Stimulated activated effector memory CD8-positive, alpha-beta T cell treated with anti-CD3 and anti-CD28 coated beads, Interleukin-12 subunit alpha, Interleukin-12 subunit beta, amount 100 ng/mL, for 72 hours (primary cell): ENCODE data around the gene SLC7A9.
"Not testable (repeated sequence)": the region's sequence is repeated elsewhere in the genome, so short reads cannot be mapped to it uniquely, and the experiment has no call there.

Experiments
- ATAC-seq: fragments of 150-1000 bp; cut with Tn5 transposase; 2 replicates; pipeline ENCODE4 v1.10.0; 2021
- DNase-seq, 2 donors: peaks; one replicate each; pipeline ENCODE4 v3.0.0; 2021 to 2022; ENCODE audit warnings: low spot score in 2 of 2
- H3K27ac Mint-ChIP-seq: one replicate; pipeline ENCODE4 v1.8.0; 2022; ENCODE audit warnings: mild to moderate bottlenecking, mixed read lengths
- H3K36me3 Mint-ChIP-seq: one replicate; pipeline ENCODE4 v1.8.0; 2022; ENCODE audit warnings: mild to moderate bottlenecking, mixed read lengths
- H3K4me1 Mint-ChIP-seq: one replicate; pipeline ENCODE4 v1.8.0; 2022; ENCODE audit warnings: mixed read lengths
- H3K4me3 Mint-ChIP-seq: one replicate; pipeline ENCODE4 v1.8.0; 2022; ENCODE audit warnings: mild to moderate bottlenecking, mixed read lengths
- H3K9me3 Mint-ChIP-seq: one replicate; pipeline ENCODE4 v1.8.0; 2022; ENCODE audit warnings: mixed read lengths

Gene SLC7A9

DNA sequence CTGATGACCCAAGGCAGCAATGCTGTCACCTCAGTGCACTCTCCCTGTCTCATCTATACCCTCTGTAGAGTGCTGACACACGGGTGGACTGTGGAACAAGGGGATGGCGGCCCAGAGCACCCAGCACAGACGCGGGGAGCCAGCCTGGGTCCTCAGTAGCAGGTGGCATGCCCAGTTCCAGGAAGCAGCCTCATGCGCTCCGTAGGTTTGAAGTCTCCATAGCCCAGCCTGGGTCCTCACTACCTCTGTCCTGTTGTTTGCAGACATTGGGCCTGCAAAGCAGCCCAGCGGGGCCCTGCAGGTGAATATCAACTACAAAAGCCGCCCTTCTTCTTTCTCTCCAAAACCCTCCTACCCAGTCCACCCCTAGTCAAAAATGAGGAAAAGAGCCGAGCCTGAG, 5.0 kb upstream of the SLC7A9 start:
- no peak for ATAC-seq
- Mint-ChIP-seq H3K4me1 (no peaks in the 10 kb centered on the region), H3K4me3 (no peak overlapping the region), H3K36me3 (no peaks in the 10 kb centered on the region), H3K9me3 (no peaks in the 10 kb centered on the region), H3K27ac (no peak overlapping the region)
- DNase-seq, result no peak

DNA sequence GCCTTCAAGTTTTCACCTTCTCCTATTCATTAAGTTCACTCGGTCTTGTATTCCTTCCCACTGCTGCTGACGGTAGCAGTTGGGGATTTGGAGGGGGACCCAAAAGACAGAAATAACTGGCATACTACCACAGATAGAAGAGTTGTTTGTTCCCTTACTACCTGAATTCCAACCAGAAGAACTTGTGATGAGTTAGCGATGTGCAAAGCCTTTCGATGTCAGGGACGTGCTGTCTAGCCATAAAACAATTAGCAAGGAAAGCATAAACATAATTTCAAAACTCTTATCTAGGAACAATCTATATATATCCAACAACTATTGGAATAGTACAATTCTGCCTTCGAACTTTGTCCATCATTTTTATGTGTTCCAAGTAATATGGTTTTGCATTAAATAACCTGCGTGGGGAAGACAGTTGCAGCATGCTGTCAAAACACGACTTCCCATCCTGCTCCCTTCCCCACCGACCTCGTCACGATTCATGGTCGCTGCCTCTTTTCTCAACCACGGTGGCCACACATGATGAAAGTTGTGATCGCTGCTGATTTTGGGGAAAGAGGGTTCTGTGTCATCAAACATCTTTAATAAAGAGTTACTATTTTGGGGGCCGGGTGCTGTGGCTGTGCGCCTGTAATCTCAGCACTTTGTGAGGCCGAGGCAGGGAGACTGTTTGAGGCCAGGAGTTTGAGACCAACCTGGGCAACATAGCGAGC, 3.8 kb upstream of the SLC7A9 start:
- H3K4me3 Mint-ChIP-seq, result no peak overlapping the region
- no peaks in the 10 kb centered on the region for H3K36me3 Mint-ChIP-seq
- H3K4me1 Mint-ChIP-seq, result no peaks in the 10 kb centered on the region
- H3K27ac Mint-ChIP-seq, result no peak overlapping the region
- ATAC-seq (no peak), DNase-seq (no peak)
- H3K9me3 Mint-ChIP-seq, result no peaks in the 10 kb centered on the region

DNA sequence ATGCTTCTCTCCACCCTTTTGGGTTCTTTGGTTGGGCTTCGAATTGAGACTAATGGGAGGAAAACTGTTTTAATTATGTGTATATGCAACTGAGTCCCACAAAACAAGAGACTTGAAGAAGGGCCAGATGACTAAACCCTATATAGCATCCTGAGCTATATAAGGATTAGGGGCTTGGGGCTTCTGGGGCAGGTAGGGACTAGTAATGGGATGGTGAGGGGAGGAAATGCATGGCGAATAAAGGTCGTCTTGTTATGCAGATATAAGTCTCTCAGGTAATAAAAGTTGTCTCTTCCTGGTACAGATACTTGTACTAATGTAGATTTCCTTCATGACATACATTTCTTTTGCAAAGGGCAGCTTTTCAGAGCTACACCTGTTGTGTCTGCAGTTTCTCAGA, 2.8 kb upstream of the SLC7A9 start:
- no peak for DNase-seq
- H3K4me1 Mint-ChIP-seq, result no peaks in the 10 kb centered on the region
- H3K27ac Mint-ChIP-seq, result no peak overlapping the region
- no peaks in the 10 kb centered on the region for H3K36me3 Mint-ChIP-seq
- H3K9me3 Mint-ChIP-seq, result no peaks in the 10 kb centered on the region
- H3K4me3 Mint-ChIP-seq, result no peak overlapping the region
- ATAC-seq, result no peak

DNA sequence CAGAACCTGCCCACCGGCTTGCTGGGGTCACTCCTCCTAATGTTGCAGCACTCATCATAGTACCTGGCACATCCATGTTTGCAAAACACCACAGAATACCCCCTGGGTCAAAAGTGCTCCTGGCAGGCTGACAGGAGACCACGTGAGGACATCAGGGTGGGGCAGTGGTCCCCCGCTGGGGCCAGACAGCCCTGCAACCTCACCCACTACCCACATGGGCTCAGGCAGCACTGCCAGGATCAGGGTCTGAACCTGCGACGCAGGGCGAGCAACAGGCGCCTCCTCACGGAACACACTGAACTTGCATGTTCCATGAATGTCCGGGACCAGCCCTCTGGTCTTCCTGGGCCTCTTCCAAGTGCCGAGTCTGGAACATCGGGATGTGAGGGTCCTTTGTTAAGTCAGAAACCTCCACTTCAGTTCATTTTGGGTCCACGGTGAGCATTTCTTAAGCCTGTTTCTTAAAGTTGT, 1.4 kb upstream of the SLC7A9 start:
- no peaks in the 10 kb centered on the region for H3K9me3 Mint-ChIP-seq
- no peak overlapping the region for H3K27ac Mint-ChIP-seq
- no peak overlapping the region for H3K4me3 Mint-ChIP-seq
- DNase-seq, result no peak
- no peaks in the 10 kb centered on the region for H3K36me3 Mint-ChIP-seq
- ATAC-seq, result no peak
- H3K4me1 Mint-ChIP-seq, result no peaks in the 10 kb centered on the region

DNA sequence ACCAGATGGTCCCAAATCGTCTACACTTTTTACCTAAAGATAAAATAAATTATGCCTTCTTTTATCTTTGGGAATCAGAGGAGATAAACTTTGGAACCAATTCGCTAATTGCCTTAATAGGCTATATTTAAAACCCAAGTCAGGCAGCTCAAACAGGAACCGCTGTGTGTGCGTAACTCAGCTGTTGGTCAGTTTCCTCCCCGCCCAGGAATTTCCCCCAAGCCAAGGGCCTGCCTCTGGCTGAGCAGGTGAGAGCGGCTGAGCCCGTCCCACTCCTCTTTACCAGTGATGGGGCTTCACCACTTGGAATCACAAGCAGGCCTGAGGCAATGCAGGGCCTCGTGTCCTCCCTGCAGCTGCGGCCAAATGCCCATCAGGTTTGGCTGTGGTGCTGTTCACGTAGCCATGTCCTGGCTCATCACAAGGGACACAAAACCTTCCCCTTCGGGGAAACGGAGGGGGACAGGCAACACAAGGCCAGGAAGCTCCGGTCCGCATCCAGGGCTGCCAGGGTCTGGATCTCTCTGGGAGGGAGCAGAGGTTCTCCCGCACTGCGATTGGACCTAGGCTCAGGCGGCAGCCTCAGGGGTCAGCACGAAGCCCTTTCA, 503 bp upstream of the SLC7A9 start:
- Mint-ChIP-seq H3K9me3 (no peaks in the 10 kb centered on the region), H3K4me1 (no peaks in the 10 kb centered on the region)
- ATAC-seq, result no peak

DNA sequence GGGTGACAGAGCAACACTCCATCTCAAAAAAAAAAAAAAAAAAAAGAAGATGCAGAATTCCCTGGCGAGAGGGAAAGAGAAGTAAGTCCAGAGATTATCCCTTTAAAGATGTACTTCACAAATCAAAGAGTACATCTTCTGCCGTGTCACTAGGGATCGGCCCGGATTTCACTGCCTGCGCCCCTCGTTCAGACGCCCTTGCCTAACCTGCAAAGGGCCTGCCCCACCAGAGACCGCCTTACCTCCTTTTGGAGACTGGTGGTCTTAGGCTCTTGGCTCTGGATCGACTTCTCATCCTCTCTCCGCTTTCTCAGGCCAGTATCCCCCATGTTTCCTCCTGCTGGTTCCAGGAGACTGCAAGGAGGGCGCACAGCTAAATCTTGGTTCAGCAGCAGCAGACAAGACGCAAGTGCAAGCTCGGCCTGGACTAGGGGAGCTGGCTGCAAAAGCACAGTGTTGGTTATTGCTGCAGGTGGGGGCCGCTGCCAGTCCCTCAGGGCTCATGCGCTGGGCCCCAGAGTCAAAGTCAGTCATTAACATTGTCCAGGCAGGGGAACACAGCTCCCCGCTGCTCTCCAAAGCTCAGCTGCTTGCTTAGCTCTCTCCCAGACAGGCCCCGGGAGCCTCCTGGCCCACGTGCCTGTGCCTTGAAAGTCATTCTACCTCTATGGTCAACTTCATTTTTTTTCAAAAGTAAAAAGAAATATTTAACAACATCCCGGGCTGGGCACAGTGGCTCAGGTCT, 1.2 kb downstream of the SLC7A9 start:
- Mint-ChIP-seq H3K4me3 (no peak overlapping the region), H3K27ac (no peak overlapping the region), H3K9me3 (no peaks in the 10 kb centered on the region), H3K36me3 (no peaks in the 10 kb centered on the region), H3K4me1 (no peaks in the 10 kb centered on the region)
- no peak for DNase-seq
- no peak for ATAC-seq

More for the DNA sequence above, 503 bp upstream of the SLC7A9 start:
- no peaks in the 10 kb centered on the region for H3K36me3 Mint-ChIP-seq
- no peak overlapping the region for H3K4me3 Mint-ChIP-seq
- DNase-seq, result no peak
- H3K27ac Mint-ChIP-seq, result no peak overlapping the region

GRCh38 chr19:32867436-32867835, 2.1 kb downstream of the SLC7A9 start:
- ATAC-seq, H3K4me3 Mint-ChIP-seq, H3K27ac Mint-ChIP-seq, H3K9me3 Mint-ChIP-seq, H3K36me3 Mint-ChIP-seq, DNase-seq, H3K4me1 Mint-ChIP-seq: not testable (repeated sequence)

- ATAC-seq (no peak), DNase-seq (no peak)
- Mint-ChIP-seq H3K4me3 (no peak overlapping the region), H3K36me3 (no peaks in the 10 kb centered on the region), H3K9me3 (no peaks in the 10 kb centered on the region), H3K27ac (no peak overlapping the region), H3K4me1 (no peaks in the 10 kb centered on the region)
Observed at GRCh38 chr19:32866564-32867265, 2.9 kb downstream of the SLC7A9 start.

DNA sequence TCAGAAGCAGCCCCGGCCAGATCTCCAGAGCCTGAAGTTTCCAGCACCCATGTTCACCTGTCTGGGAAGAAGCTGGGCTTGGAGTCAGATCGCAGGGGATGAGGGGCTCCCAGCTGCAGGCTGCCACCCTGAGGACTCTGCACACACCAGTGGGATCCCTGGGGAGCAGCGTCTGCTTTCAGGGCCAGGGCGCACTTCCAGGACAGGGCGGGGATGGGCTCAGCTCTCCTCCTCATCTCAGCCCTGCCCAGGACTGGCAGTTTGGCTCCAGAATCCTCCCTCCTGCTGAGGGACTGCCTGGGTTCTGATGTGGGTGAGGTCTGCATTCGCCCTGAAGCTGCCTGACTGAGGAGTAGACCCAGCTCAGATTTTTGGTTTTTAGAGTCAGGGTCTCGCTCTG, 3.5 kb downstream of the SLC7A9 start:
- Mint-ChIP-seq H3K27ac (no peak overlapping the region), H3K4me1 (no peaks in the 10 kb centered on the region)
- DNase-seq, result no peak

GRCh38 chr19:32865326-32865725, 4.2 kb downstream of the SLC7A9 start:
- Mint-ChIP-seq H3K9me3 (no peaks in the 10 kb centered on the region), H3K4me1 (no peaks in the 10 kb centered on the region), H3K36me3 (no peaks in the 10 kb centered on the region), H3K27ac (no peak overlapping the region), H3K4me3 (no peak overlapping the region)
- no peak for ATAC-seq
- no peak for DNase-seq

More for the DNA sequence above, 3.5 kb downstream of the SLC7A9 start:
- no peaks in the 10 kb centered on the region for H3K9me3 Mint-ChIP-seq
- ATAC-seq, result no peak
- no peak overlapping the region for H3K4me3 Mint-ChIP-seq
- no peaks in the 10 kb centered on the region for H3K36me3 Mint-ChIP-seq

DNA sequence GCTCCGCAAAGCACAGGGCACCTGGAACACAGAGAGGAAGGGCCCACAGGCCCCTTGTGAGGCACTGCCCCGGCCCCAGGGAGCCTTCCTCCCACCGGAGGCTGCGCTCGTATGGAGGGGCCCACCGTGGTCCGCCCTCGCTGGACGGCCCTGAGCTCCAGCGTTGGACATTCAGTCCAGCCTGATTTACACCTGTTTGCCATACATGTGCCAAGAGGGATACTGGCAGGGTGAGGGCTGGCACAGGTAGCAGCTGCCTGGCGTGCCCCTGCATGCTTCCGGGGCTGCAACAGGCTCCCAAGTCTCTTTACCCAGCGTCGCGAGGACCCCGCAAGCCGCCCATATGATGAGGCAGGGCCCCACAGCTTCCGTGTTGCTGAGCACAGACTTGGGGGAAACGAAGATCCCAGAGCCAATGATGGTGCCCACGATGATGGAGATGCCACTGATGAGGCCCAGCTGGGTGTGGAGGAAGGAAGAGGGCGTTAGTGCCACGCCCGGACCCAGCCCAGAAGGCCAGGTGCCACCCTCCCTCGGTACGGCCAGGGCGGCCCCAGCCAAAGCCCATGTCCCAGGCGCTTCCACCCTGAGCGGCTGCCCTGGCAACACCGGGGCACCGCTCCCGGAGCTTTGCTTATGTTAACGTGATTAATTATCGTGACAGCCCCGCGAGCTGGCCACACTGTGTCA, 5.1 kb downstream of the SLC7A9 start:
- Mint-ChIP-seq H3K27ac (no peak overlapping the region), H3K4me1 (no peaks in the 10 kb centered on the region), H3K36me3 (no peaks in the 10 kb centered on the region), H3K9me3 (no peaks in the 10 kb centered on the region), H3K4me3 (no peak overlapping the region)
- DNase-seq, result no peak
- no peak for ATAC-seq

DNA sequence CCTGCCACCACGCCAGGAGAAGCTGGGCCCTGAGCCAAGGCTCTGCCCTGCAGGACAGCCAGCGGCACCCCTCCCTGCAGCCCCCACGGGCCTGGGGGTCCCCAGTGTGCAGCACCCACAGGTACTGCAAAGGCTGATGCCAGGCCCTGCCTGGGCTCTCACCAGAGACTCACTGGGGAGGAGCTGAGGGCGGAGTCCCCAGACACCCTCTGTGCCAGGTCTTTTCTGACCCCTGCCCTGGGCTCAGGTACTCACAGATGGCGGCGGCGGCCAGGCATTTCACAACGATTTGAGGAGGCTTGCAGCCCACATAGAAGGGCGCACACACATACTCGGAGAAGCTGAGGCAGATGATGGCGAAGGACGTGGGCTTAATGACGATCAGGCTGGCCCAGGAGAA, 5.7 kb downstream of the SLC7A9 start:
- H3K36me3 Mint-ChIP-seq, result no peaks in the 10 kb centered on the region
- ATAC-seq (no peak), DNase-seq (no peak)
- no peak overlapping the region for H3K27ac Mint-ChIP-seq
- H3K9me3 Mint-ChIP-seq, result no peaks in the 10 kb centered on the region
- H3K4me1 Mint-ChIP-seq, result no peaks in the 10 kb centered on the region
- no peak overlapping the region for H3K4me3 Mint-ChIP-seq

- Mint-ChIP-seq H3K27ac (no peak overlapping the region), H3K36me3 (no peaks in the 10 kb centered on the region), H3K9me3 (no peaks in the 10 kb centered on the region), H3K4me3 (no peak overlapping the region), H3K4me1 (no peaks in the 10 kb centered on the region)
- no peak for ATAC-seq
- DNase-seq, result no peak
Observed at GRCh38 chr19:32863301-32863700, 6.3 kb downstream of the SLC7A9 start.

DNA sequence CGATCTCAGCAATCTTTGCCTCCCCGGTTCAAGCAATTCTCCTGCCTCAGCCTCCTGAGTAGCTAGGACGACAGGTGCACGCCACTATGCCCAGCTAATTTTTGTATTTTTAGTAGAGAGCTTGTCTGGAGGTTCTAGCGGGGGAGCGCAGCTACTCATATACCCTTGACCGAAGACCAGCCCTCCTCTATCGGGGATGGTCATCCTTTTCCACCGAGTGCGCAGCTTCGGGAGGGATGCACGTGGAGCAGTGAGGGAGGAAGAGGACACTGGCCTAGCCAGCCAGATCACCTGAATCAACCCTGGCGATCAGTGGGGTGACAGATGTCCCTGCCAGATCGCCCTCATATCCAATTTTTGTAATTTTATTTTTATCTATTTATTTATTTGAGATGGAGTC, 6.8 kb downstream of the SLC7A9 start:
- no peaks in the 10 kb centered on the region for H3K36me3 Mint-ChIP-seq
- ATAC-seq, result no peak
- no peak for DNase-seq
- no peak overlapping the region for H3K27ac Mint-ChIP-seq
- H3K9me3 Mint-ChIP-seq, result no peaks in the 10 kb centered on the region
- H3K4me1 Mint-ChIP-seq, result no peaks in the 10 kb centered on the region
- H3K4me3 Mint-ChIP-seq, result no peak overlapping the region

- Mint-ChIP-seq H3K4me1 (no peaks in the 10 kb centered on the region), H3K9me3 (no peaks in the 10 kb centered on the region), H3K36me3 (no peaks in the 10 kb centered on the region), H3K4me3 (no peak overlapping the region), H3K27ac (peak overlapping the region; percentile 40)
- DNase-seq, result no peak
- no peak for ATAC-seq
Observed at GRCh38 chr19:32862173-32862572, 7.4 kb downstream of the SLC7A9 start.
